H1 (cell line): ENCODE results near the gene LEFTY2. TPM values are rescaled to one million over a fixed set of nuclear protein-coding genes. Genes with fewer than 3 reads are reported as not detected.

ENCODE experiments used
- CTCF ChIA-PET: fragments of 300-600 bp; sonication (Branson Sonifier 250); formaldehyde crosslinking; loops from one replicate; lab custom pipeline; 2021; ENCODE audit not compliant: partially characterized antibody; lab: Charles Lee
- POLR2A ChIA-PET: fragments of 300-600 bp; sonication (Branson Sonifier 250); formaldehyde crosslinking; loops from one replicate; lab custom pipeline; 2021; ENCODE audit warnings: inconsistent platforms; ENCODE audit not compliant: partially characterized antibody; lab: Charles Lee
- DNase-seq, 2 experiments: peaks; one replicate each; pipeline versions ENCODE4 v3.0.0 to v3.0.0-alpha.2; 2010 to 2022; ENCODE audit warnings: low spot score in 2 of 2, low read depth in 1 of 2, mixed read lengths in 1 of 2
- FAIRE-seq: peaks from 2 replicates; lab custom pipeline; 2011; peaks lifted over from hg19 to GRCh38; lab: Jason Lieb, UNC
- H2AFZ ChIP-seq: 2 replicates; pipeline ENCODE4 v1.8.1; 2012; ENCODE audit warnings: low read length, inconsistent platforms
- H2AK5ac ChIP-seq: 2 replicates; pipeline ENCODE4 v1.6.1; 2013; ENCODE audit warnings: low read depth, low read length
- H2BK120ac ChIP-seq: replicated peaks from 2 replicates; pipeline ENCODE3; 2013; ENCODE audit warnings: low read depth, low read length, inconsistent platforms
- H2BK12ac ChIP-seq: 2 replicates; pipeline ENCODE4 v1.6.1; 2013; ENCODE audit warnings: low read depth, low read length
- H2BK15ac ChIP-seq: 2 replicates; pipeline ENCODE4 v1.6.1; 2013; ENCODE audit warnings: low read length
- H2BK20ac ChIP-seq: 2 replicates; pipeline ENCODE4 v1.6.1; 2013; ENCODE audit warnings: low read length
- H2BK5ac ChIP-seq: 2 replicates; pipeline ENCODE4 v1.6.1; 2013; ENCODE audit warnings: low read depth, low read length
- H3K14ac ChIP-seq: 2 replicates; pipeline ENCODE4 v1.6.1; 2013; ENCODE audit warnings: inconsistent platforms; ENCODE audit not compliant: insufficient read length
- H3K18ac ChIP-seq: 2 replicates; pipeline ENCODE4 v1.6.1; 2013; ENCODE audit warnings: low read length; ENCODE audit errors: extremely low read depth
- H3K23ac ChIP-seq: 2 replicates; pipeline ENCODE4 v1.6.1; 2013; ENCODE audit warnings: inconsistent platforms; ENCODE audit not compliant: insufficient read length
- H3K23me2 ChIP-seq: 2 replicates; pipeline ENCODE4 v1.6.1; 2013; ENCODE audit warnings: low read depth, low read length
- H3K27ac ChIP-seq: 2 replicates; pipeline ENCODE4 v1.6.1; 2011; ENCODE audit warnings: low read depth, low read length, inconsistent platforms
- H3K27me3 ChIP-seq, 4 experiments: replicated peaks in 1 of 4; 1 replicate in 1 of 4; 2 replicates in 3 of 4; pipeline versions ENCODE4 v1.6.1 to v1.8.1; 2011 to 2013; ENCODE audit warnings: low read length in 3 of 4, mild to moderate bottlenecking in 3 of 4, inconsistent platforms in 2 of 4, mixed read lengths in 2 of 4, moderate library complexity in 1 of 4; ENCODE audit not compliant: control insufficient read depth in 3 of 4, insufficient read depth in 3 of 4; ENCODE audit errors: extremely low read depth in 1 of 4
- H3K36me3 ChIP-seq, 4 experiments: 2 replicates each; pipeline versions ENCODE4 v1.6.1 to v1.8.1; 2011 to 2013; ENCODE audit warnings: mild to moderate bottlenecking in 4 of 4, low read length in 3 of 4, moderate library complexity in 2 of 4, control low read depth in 1 of 4, inconsistent platforms in 1 of 4; ENCODE audit not compliant: insufficient read depth in 4 of 4, control insufficient read depth in 2 of 4
- H3K4ac ChIP-seq: replicated peaks from 2 replicates; pipeline ENCODE3; 2013; ENCODE audit warnings: low read length, low read depth, mixed read lengths, inconsistent platforms; ENCODE audit not compliant: insufficient read length
- H3K4me1 ChIP-seq, 4 experiments: replicated peaks in 1 of 4; 1 replicate in 1 of 4; 2 replicates in 3 of 4; pipeline versions ENCODE4 v1.6.1 to v1.8.1; 2011 to 2013; ENCODE audit warnings: low read length in 3 of 4, inconsistent platforms in 2 of 4, mixed read lengths in 1 of 4; ENCODE audit not compliant: insufficient read depth in 4 of 4, control insufficient read depth in 3 of 4
- H3K4me2 ChIP-seq, 2 experiments: 2 replicates each; pipeline versions ENCODE4 v1.6.1 to v1.8.1; 2011 to 2013; ENCODE audit warnings: low read depth in 2 of 2, low read length in 2 of 2, control low read depth in 1 of 2, inconsistent platforms in 1 of 2, mild to moderate bottlenecking in 1 of 2; ENCODE audit not compliant: insufficient read depth in 1 of 2
- H3K4me3 ChIP-seq, 4 experiments: fragments of 200-600, 300-600 bp in 1 of 4; sonication (generic), shearing (Covaris generic), sonication (Bioruptor Twin) in 1 of 4; 2 replicates each; pipeline versions ENCODE4 v1.5.1 to v1.8.1; 2011 to 2016; ENCODE audit warnings: low read length in 4 of 4, low read depth in 3 of 4, control low read depth in 2 of 4, inconsistent platforms in 2 of 4, mild to moderate bottlenecking in 2 of 4, mixed read lengths in 1 of 4, moderate library complexity in 1 of 4; ENCODE audit not compliant: insufficient read depth in 2 of 4; ENCODE audit errors: extremely low read depth in 1 of 4
- H3K56ac ChIP-seq: replicated peaks from 2 replicates; pipeline ENCODE3; 2013; ENCODE audit warnings: low read depth, mild to moderate bottlenecking, mixed read lengths, low read length, inconsistent platforms; ENCODE audit not compliant: insufficient read length
- H3K79me1 ChIP-seq: 2 replicates; pipeline ENCODE4 v1.6.1; 2013; ENCODE audit warnings: low read depth, low read length, control low read depth
- H3K79me2 ChIP-seq, 2 experiments: 2 replicates each; pipeline versions ENCODE4 v1.6.1 to v1.8.1; 2012 to 2013; ENCODE audit warnings: low read length in 2 of 2, mild to moderate bottlenecking in 2 of 2, inconsistent platforms in 1 of 2; ENCODE audit not compliant: insufficient read depth in 2 of 2, control insufficient read depth in 1 of 2
- H3K9ac ChIP-seq, 4 experiments: replicated peaks in 1 of 4; 1 replicate in 1 of 4; 2 replicates in 3 of 4; pipeline versions ENCODE4 v1.6.1 to v1.8.1; 2011 to 2013; ENCODE audit warnings: low read depth in 3 of 4, low read length in 3 of 4, control low read depth in 2 of 4, mild to moderate bottlenecking in 2 of 4, moderate library complexity in 2 of 4, inconsistent platforms in 1 of 4; ENCODE audit errors: extremely low read depth in 1 of 4
- H3K9me3 ChIP-seq, 2 experiments: 2 replicates each; pipeline versions ENCODE4 v1.6.1 to v1.8.1; 2012 to 2013; ENCODE audit warnings: mild to moderate bottlenecking in 2 of 2, moderate library complexity in 2 of 2, control low read depth in 1 of 2, inconsistent platforms in 1 of 2, low read depth in 1 of 2, low read length in 1 of 2, mixed read lengths in 1 of 2; ENCODE audit not compliant: insufficient read depth in 2 of 2
- H4K20me1 ChIP-seq, 2 experiments: replicated peaks in 1 of 2; 2 replicates each; pipeline versions ENCODE3 to v1.8.1; 2011 to 2013; ENCODE audit warnings: inconsistent platforms in 2 of 2, low read length in 2 of 2, mild to moderate bottlenecking in 1 of 2; ENCODE audit not compliant: insufficient read depth in 2 of 2, control insufficient read depth in 1 of 2
- H4K5ac ChIP-seq: 2 replicates; pipeline ENCODE4 v1.6.1; 2013; ENCODE audit warnings: low read length, low read depth, mixed read lengths, inconsistent platforms; ENCODE audit not compliant: insufficient read length
- H4K8ac ChIP-seq: 2 replicates; pipeline ENCODE4 v1.8.0; 2013; ENCODE audit warnings: mild to moderate bottlenecking, moderate library complexity, low read length, inconsistent platforms; ENCODE audit not compliant: insufficient read depth; ENCODE audit errors: extremely low read depth
- H4K91ac ChIP-seq: replicated peaks from 2 replicates; pipeline ENCODE3; 2013; ENCODE audit warnings: low read length, mixed read lengths, inconsistent platforms; ENCODE audit not compliant: insufficient read length
- RBBP5 ChIP-seq: IDR thresholded peaks from 2 replicates; pipeline ENCODE4 v1.7.1; 2012; ENCODE audit warnings: low read depth, mild to moderate bottlenecking, inconsistent platforms, low read length, moderate library complexity, borderline replicate concordance
- RFX5 ChIP-seq: IDR thresholded peaks from 2 replicates; pipeline ENCODE4 v1.6.1; 2011; ENCODE audit warnings: low read depth, low read length, improper control_type of control experiment, borderline replicate concordance
- RXRA ChIP-seq: IDR thresholded peaks from 2 replicates; pipeline ENCODE4 v1.6.1; 2011; ENCODE audit warnings: low read depth, mild to moderate bottlenecking, low read length, moderate library complexity; ENCODE audit not compliant: insufficient read depth
- SIN3A ChIP-seq, 2 experiments: IDR thresholded peaks in 1 of 2; conservative IDR thresholded peaks in 1 of 2; 2 replicates each; pipeline ENCODE4 v1.6.1; 2011 to 2012; ENCODE audit warnings: low read length in 2 of 2, improper control_type of control experiment in 1 of 2, low read depth in 1 of 2, mild to moderate bottlenecking in 1 of 2
- SP2 ChIP-seq: IDR thresholded peaks from 2 replicates; pipeline ENCODE4 v1.6.1; 2012; ENCODE audit warnings: mild to moderate bottlenecking, low read length, inconsistent platforms
- SP4 ChIP-seq: IDR thresholded peaks from 2 replicates; pipeline ENCODE4 v1.6.1; 2012; ENCODE audit warnings: low read length, inconsistent platforms
- WGBS, 2 experiments: shearing (Covaris generic) in 1 of 2; methylation state at CpG; one replicate each; pipeline versions ENCODE4 v1.1.6 to v1.1.7; 2013 to 2015; ENCODE audit warnings: low lambda C conversion rate in 2 of 2, mixed read lengths in 2 of 2, inconsistent platforms in 1 of 2, low coverage in 1 of 2, missing lambda C conversion rate in 1 of 2; ENCODE audit not compliant: insufficient replicate concordance in 2 of 2, insufficient coverage in 1 of 2, insufficient read length in 1 of 2; ENCODE audit errors: extremely low coverage in 1 of 2, missing lambda C conversion rate in 1 of 2; 5-methylcytosine and 5-hydroxymethylcytosine counted together
- polyA plus RNA-seq, 7 experiments: library from polyadenylated mRNA; depleted of rRNA in 3 of 7; stranded (reverse) in 5 of 7; unstranded in 2 of 7; fragments of >200 nt in 5 of 7; fragments of 200-250 nt in 2 of 7; gene quantifications; 1 replicate in 5 of 7; 2 replicates in 1 of 7; 4 replicates in 1 of 7; pipeline versions ENCODE4 v1.2.1 to v1.2.3, GENCODE V29; 2011 to 2013; ENCODE audit warnings: missing spikeins in 2 of 7, mixed read lengths in 2 of 7
- total RNA-seq: library from RNA; stranded (reverse); fragmentation: NEBNext Ultra II Directional; extraction: Animal tissue kit (Norgen Biotek cat#: 25700); gene quantifications from 2 replicates; pipeline ENCODE4 v1.2.1, GENCODE V29; 2021
- TF ChIP-seq, protein P1 (sequence below): IDR thresholded peaks from 2 replicates; pipeline ENCODE4 v1.6.1; 2011; ENCODE audit warnings: low read depth, mild to moderate bottlenecking, low read length; ENCODE audit not compliant: insufficient read depth
- TF ChIP-seq, protein P2 (sequence below): IDR thresholded peaks from 2 replicates; pipeline ENCODE4 v1.6.1; 2012; ENCODE audit warnings: inconsistent platforms

Gene LEFTY2
- total and polyA plus RNA-seq, 2 of the 8 experiments (the other 6 are each of a cell fraction or from before 2014, with no cell fraction given) = 2.6 to 4.3 TPM

DNA sequence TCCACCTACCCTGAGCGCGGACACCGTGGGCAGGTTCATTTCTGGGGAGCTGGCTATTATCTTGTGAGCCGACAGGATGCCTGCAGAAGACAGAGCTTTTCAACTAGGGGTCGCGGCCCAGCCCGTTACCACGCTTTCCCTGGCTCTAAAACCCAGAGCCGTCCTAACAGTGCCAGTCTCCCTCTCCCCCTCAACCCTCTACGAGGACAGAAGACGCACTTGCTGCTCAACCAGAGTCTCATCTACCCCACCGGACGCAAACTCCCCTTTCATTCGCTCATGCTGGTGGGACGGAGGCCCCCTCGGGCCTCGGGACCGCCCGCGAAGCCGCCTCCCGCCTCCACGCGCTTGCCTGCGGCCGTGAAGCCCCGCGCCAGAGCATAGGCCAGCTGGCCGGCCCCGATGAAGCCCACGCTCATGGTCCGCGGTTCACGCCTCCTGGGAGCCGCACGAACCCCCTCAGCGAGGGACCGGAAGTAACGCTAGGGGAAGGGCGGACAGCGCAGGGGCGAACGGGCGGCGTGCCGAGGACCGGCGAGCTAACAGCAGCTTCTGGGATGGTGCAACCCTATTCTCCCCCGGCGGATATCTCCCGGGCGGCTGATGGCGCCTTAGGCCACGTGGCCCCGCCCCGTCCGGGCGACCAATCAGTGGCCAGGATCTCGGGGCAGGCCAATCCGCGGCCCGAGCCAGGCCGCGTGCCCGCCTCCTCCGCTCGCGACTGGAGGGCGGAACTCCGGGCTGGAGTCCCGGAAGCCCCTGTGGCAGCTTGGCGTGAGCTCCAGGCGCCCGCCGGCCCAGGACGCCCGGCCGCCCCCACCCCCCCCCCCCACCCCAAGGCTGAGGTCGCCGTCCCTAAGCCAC lies 17.1 kb downstream of the LEFTY2 start, which contains the start of gene PYCR2:
TSS of gene PYCR2 (minus strand) at position 559 of the 864 bp plus-strand sequence. CDS start at position 419, 140 bp downstream.
- Histone ChIP-seq H2BK5ac (peak within 1 kb of the TSS; percentile 95), H3K36me3 (peaks cover 9 to 34% (median 20%) of the 10 kb centered on the region in 4 experiments; a peak in 7 of 8 replicates), H4K8ac (peak within 1 kb of the TSS; percentile 96), H3K4me3 (peak within 1 kb of the TSS; percentile 91 to 97 (median 93)), H3K79me1 (peaks cover 11% of the 10 kb centered on the region), H3K56ac (peak within 1 kb of the TSS; percentile 93), H4K5ac (peak within 1 kb of the TSS; percentile 92), H4K91ac (peak within 1 kb of the TSS; percentile 98), H3K4me1 (peaks cover 0 to 9% (median 5%) of the 10 kb centered on the region in 4 experiments; a peak in 4 of 7 replicates), H3K27me3 (no peaks in the 10 kb centered on the region), H3K23ac (no peak within 1 kb of the TSS), H2AFZ (no peak within 1 kb of the TSS), H2BK120ac (peak within 1 kb of the TSS; percentile 45), H2BK12ac (0 out of 2 replicates have a peak within 1 kb of the TSS, but pooled peaks have one; percentile 50), H3K18ac (peak within 1 kb of the TSS; percentile 95), H4K20me1 (peaks cover 3 to 4% of the 10 kb centered on the region in 2 experiments), H2AK5ac (0 out of 2 replicates have a peak within 1 kb of the TSS, but pooled peaks have one; percentile 6), H2BK20ac (no peak within 1 kb of the TSS), H3K4ac (peak within 1 kb of the TSS; percentile 80), H3K27ac (peak within 1 kb of the TSS; percentile 69), H3K4me2 (peak within 1 kb of the TSS; percentile 63 to 80), H3K14ac (no peak within 1 kb of the TSS), H3K9ac (peak within 1 kb of the TSS; percentile 32 to 86 (median 78)), H3K9me3 (no peaks in the 10 kb centered on the region), H3K79me2 (peaks cover 5 to 15% of the 10 kb centered on the region in 2 experiments), H3K23me2 (peaks cover 4% of the 10 kb centered on the region), H2BK15ac (peak within 1 kb of the TSS; percentile 88; the same call in 1 of the 2 replicates)
- WGBS, 2 experiments = 1% methylated on average over 44 of the region's 80 CpGs; no CpG with 5 or more reads in 1 of the 2 experiments
- ChIA-PET CTCF (interaction anchor here (0.8 to 5.5 kb wide), 12 partner anchors 11 to 449 kb away, joined by 3 to 27 read pairs (median 4); partner anchors contain the start of gene LEFTY2), POLR2A (interaction anchor here (0.6 to 2.9 kb wide), 23 partner anchors 9 to 219 kb away, joined by 3 to 16 read pairs (median 3); partner anchors contain the start of genes EPHX1, H3-3A, LEFTY2 and SRP9)
- DNase-seq (peak; percentile 88 to 92), FAIRE-seq (no peak)
- TF ChIP-seq RBBP5 (peak; percentile 83), RXRA (no peak), SIN3A (conservative IDR thresholded peaks at IDR 0.05 in 1 of 2, IDR thresholded peaks at IDR 0.05 in 1 of 2; ENCODE audit: low read depth in 1 of 2, low read length in 2 of 2) (peak in 1 of 2 experiments; percentile 62; a peak in 1 of 4 replicates), RFX5 (no peak), SP4 (0 out of 2 replicates have a peak, but pooled peaks have one; percentile 38), SP2 (peak; percentile 43; the same call in 1 of the 2 replicates)
- TF ChIP-seq, protein P1, sequence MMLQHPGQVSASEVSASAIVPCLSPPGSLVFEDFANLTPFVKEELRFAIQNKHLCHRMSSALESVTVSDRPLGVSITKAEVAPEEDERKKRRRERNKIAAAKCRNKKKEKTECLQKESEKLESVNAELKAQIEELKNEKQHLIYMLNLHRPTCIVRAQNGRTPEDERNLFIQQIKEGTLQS = 0 out of 2 replicates have a peak, but pooled peaks have one; percentile 51
- TF ChIP-seq, protein P2, sequence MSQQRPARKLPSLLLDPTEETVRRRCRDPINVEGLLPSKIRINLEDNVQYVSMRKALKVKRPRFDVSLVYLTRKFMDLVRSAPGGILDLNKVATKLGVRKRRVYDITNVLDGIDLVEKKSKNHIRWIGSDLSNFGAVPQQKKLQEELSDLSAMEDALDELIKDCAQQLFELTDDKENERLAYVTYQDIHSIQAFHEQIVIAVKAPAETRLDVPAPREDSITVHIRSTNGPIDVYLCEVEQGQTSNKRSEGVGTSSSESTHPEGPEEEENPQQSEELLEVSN = peak; percentile 74
